HUES48 (cell line): ENCODE results near the gene NKAIN4.
"Not testable (repeated sequence)": the region's sequence is repeated elsewhere in the genome, so short reads cannot be mapped to it uniquely, and the experiment has no call there.

ENCODE experiments used
- H3K27ac ChIP-seq: one replicate; pipeline ENCODE4 v1.7.0; 2013; ENCODE audit warnings: low read depth, low read length, inconsistent platforms
- H3K27me3 ChIP-seq: 2 replicates; pipeline ENCODE4 v1.6.1; 2013; ENCODE audit warnings: mild to moderate bottlenecking, low read length; ENCODE audit not compliant: control insufficient read depth, insufficient read depth
- H3K36me3 ChIP-seq: 2 replicates; pipeline ENCODE4 v1.6.1; 2013; ENCODE audit warnings: low read length; ENCODE audit not compliant: control insufficient read depth, insufficient read depth
- H3K4me1 ChIP-seq: 2 replicates; pipeline ENCODE4 v1.6.1; 2013; ENCODE audit warnings: mild to moderate bottlenecking, low read length; ENCODE audit not compliant: control insufficient read depth, insufficient read depth
- H3K4me3 ChIP-seq: 2 replicates; pipeline ENCODE4 v1.5.1; 2013; ENCODE audit warnings: mild to moderate bottlenecking, low read depth, low read length
- H3K9ac ChIP-seq: 2 replicates; pipeline ENCODE4 v1.6.1; 2013; ENCODE audit warnings: mild to moderate bottlenecking, low read depth, low read length, moderate library complexity
- H3K9me3 ChIP-seq: 2 replicates; pipeline ENCODE4 v1.6.1; 2013; ENCODE audit warnings: low read length; ENCODE audit not compliant: control insufficient read depth, insufficient read depth

Gene NKAIN4

DNA sequence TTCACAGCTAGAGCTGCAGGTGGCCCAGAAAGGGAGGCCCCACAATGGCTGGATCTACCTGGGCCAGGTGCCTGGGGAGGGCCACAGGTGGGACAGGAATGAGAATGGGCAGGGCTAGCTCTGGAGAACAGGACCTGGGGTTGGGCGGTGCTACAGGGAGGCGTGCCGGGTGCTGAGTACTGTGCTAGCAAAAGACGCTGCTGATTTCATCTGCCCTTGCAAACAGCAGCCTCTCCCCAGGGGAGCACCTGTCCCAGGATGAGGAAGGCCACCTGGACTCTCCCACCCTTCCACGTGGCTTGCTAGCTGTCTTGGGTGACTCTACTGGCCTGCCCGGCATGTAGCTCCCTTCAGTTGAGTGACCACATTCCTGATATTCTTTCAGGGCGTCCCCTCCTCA is 31.7 kb downstream of the NKAIN4 start:
- Histone ChIP-seq H3K4me3 (no peak overlapping the region), H3K9ac (no peak overlapping the region), H3K4me1 (0 out of 2 replicates have a peak, but pooled peaks cover 6% of the 10 kb centered on the region), H3K9me3 (no peaks in the 10 kb centered on the region), H3K36me3 (no peaks in the 10 kb centered on the region), H3K27me3 (no peaks in the 10 kb centered on the region), H3K27ac (no peak overlapping the region)

DNA sequence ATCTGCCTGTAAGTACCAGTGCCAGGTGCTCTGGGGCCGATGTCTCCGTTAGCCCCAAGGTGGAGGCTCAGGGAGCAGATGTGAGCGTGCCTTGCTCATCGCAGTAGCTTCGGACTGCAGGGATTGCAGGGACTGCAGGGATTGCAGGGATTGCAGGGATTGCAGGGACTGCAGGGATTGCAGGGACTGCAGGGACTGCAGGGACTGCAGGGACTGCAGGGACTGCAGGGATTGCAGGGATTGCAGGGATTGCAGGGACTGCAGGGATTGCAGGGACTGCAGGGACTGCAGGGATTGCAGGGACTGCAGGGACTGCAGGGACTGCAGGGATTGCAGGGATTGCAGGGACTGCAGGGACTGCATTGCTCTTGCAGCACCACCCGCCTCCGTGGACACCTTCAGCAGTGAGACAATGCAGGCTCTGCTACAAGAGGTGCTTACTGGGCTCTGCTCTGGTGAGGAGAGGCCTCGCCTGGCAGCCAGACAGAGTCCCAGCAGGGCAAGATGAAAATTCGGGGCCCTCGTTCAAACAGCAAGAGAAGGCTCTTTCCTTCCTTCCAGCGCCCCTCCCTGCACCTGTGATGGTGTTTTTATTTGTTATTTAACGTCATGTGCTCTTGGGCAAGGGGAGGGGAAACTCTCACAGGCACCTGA is 32.7 kb downstream of the NKAIN4 start:
- H3K4me1 ChIP-seq, H3K9me3 ChIP-seq, H3K27ac ChIP-seq, H3K27me3 ChIP-seq, H3K36me3 ChIP-seq, H3K4me3 ChIP-seq, H3K9ac ChIP-seq: not testable (repeated sequence)

GRCh38 chr20:63220696-63221399 is 33.4 kb downstream of the NKAIN4 start:
- peaks cover 7% of the 10 kb centered on the region for H3K4me1 ChIP-seq
- H3K9ac ChIP-seq, result no peak overlapping the region
- H3K4me3 ChIP-seq, result no peak overlapping the region
- H3K27me3 ChIP-seq, result no peaks in the 10 kb centered on the region
- no peaks in the 10 kb centered on the region for H3K36me3 ChIP-seq
- H3K27ac ChIP-seq, result no peak overlapping the region
- H3K9me3 ChIP-seq, result no peaks in the 10 kb centered on the region

DNA sequence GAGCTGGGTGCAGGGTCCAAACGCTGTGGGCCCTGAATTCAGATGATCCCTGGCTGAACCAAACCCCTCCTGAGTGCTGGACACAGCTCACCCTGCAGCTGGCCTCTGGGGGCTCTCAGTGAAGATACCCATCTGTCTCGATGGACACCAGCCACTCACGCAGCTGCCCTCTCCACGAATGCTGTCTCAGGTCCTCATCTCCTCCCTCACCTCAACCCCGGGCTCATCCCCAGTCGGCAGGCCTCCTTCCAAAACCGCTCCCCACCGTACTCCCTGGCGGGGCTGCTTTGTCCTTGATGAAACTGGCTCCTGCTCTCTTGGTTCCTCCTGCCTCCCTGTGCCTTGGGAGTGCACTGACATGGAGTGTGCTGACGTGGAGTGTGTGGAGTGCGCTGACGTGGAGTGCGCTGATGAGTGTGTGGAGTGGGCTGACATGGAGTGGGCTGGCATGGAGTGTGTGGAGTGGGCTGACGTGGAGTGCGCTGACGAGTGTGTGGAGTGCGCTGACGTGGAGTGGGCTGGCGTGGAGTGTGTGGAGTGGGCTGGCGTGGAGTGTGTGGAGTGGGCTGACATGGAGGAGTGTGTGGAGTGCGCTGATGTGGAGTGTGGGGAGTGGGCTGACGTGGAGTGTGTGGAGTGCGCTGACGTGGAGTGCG is 34.3 kb downstream of the NKAIN4 start:
- Histone ChIP-seq H3K9ac (no peak overlapping the region), H3K36me3 (0 out of 2 replicates have a peak, but pooled peaks cover under 1% of the 10 kb centered on the region), H3K9me3 (no peaks in the 10 kb centered on the region), H3K4me1 (peaks cover 7% of the 10 kb centered on the region), H3K27ac (no peak overlapping the region), H3K4me3 (no peak overlapping the region), H3K27me3 (no peaks in the 10 kb centered on the region)

DNA sequence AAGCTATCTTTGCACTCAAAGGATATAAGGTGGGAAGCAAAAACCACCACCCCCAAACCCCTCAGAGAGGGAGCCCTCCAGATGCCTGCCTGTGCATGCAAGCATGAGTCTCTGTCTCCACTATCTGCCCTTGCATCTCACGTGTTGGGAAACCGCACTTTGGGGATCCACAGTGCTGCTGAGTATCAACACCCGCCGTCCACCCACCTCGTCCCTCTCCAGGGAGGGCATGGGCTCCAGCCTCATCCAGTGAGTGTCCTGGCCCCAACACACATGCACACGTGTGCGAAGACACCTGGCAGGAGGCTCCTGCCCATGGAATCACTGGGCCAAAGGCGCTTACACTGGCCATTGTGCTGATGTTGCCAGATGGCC is 34.8 kb downstream of the NKAIN4 start:
- Histone ChIP-seq H3K4me1 (peaks cover 13% of the 10 kb centered on the region), H3K27ac (no peak overlapping the region), H3K27me3 (no peaks in the 10 kb centered on the region), H3K4me3 (no peak overlapping the region), H3K36me3 (peaks cover 6% of the 10 kb centered on the region), H3K9ac (no peak overlapping the region), H3K9me3 (no peaks in the 10 kb centered on the region)

- Histone ChIP-seq H3K27me3 (no peaks in the 10 kb centered on the region), H3K27ac (no peak overlapping the region), H3K9ac (no peak overlapping the region), H3K4me3 (no peak overlapping the region), H3K4me1 (peaks cover 16% of the 10 kb centered on the region), H3K9me3 (no peaks in the 10 kb centered on the region), H3K36me3 (peaks cover 12% of the 10 kb centered on the region)
These were observed 35.4 kb downstream of the NKAIN4 start for GRCh38 chr20:63218701-63219446.

GRCh38 chr20:63217706-63218105 is 36.6 kb downstream of the NKAIN4 start:
- no peak overlapping the region for H3K9ac ChIP-seq
- peaks cover 16% of the 10 kb centered on the region for H3K4me1 ChIP-seq
- H3K27ac ChIP-seq, result no peak overlapping the region
- H3K27me3 ChIP-seq, result no peaks in the 10 kb centered on the region
- no peak overlapping the region for H3K4me3 ChIP-seq
- no peaks in the 10 kb centered on the region for H3K9me3 ChIP-seq
- H3K36me3 ChIP-seq, result peaks cover 23% of the 10 kb centered on the region

- Histone ChIP-seq H3K27me3 (no peaks in the 10 kb centered on the region), H3K4me3 (peak overlapping the region; percentile 91), H3K36me3 (peaks cover 30% of the 10 kb centered on the region), H3K9me3 (no peaks in the 10 kb centered on the region), H3K4me1 (peaks cover 16% of the 10 kb centered on the region), H3K27ac (no peak overlapping the region), H3K9ac (no peak overlapping the region)
These were observed 37.3 kb downstream of the NKAIN4 start for GRCh38 chr20:63216849-63217471.

DNA sequence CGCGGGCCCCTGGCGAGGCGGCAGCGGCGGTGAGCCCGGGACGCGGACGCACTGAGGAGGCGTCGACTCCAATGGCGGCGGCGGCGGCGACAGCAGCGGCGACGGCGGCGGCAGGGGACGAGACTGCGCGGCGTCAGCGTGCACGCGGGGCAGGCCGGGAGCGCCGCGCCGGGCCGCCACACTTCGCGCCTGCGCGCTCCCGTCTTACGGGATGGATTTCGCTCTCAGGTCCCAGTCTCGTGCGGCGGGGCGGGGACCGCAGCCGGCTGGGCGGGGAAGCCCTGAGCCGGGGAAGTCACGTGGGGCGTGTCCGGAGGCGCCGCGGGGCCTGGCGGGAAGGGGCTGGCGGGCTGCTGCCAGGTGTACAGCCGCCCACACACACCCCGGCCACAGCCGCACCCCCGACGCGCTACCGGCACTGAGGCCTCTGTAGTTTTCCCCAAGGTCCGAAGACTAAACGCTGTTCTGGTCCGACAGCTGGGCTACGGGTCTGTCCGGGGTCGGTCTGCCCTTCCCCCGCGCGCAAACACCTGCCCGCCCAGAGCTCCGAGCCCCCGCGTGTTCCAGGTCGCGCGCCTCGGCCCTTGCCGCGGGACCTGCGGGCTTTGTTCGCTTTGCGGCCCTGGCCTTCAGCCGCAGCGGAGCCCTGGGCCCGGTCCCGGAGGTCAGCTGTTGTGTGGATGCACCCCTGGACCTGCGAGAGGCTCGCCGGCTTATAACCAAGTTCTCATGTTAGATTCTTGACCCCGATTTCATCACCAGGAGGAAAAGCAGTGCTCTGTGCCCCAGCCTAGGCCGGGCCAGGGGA is 38.0 kb downstream of the NKAIN4 start, which contains the start of gene YTHDF1:
Gene YTHDF1 (minus strand): TSS at position 91 of the 808 bp plus-strand sequence. CDS start 239 bp downstream, outside the sequence.
- Histone ChIP-seq H3K27me3 (no peaks in the 10 kb centered on the region), H3K4me1 (peaks cover 16% of the 10 kb centered on the region), H3K27ac (peak within 1 kb of the TSS; percentile 83), H3K4me3 (peak within 1 kb of the TSS; percentile 91), H3K9ac (peak within 1 kb of the TSS; percentile 78), H3K9me3 (no peaks in the 10 kb centered on the region), H3K36me3 (peaks cover 37% of the 10 kb centered on the region)
